NCI-H146 treated with DMSO at 0.1 percent for 48 hours (cell line): ENCODE results near the gene TIMP2.
"Not testable (repeated sequence)": the region's sequence is repeated elsewhere in the genome, so short reads cannot be mapped to it uniquely, and the experiment has no call there.

Experiments
- DNase-seq: peaks from one replicate; lab custom pipeline; 2025; ENCODE audit not compliant: unreplicated experiment; lab: John Stamatoyannopoulos, UW

The TIMP2 gene

DNA sequence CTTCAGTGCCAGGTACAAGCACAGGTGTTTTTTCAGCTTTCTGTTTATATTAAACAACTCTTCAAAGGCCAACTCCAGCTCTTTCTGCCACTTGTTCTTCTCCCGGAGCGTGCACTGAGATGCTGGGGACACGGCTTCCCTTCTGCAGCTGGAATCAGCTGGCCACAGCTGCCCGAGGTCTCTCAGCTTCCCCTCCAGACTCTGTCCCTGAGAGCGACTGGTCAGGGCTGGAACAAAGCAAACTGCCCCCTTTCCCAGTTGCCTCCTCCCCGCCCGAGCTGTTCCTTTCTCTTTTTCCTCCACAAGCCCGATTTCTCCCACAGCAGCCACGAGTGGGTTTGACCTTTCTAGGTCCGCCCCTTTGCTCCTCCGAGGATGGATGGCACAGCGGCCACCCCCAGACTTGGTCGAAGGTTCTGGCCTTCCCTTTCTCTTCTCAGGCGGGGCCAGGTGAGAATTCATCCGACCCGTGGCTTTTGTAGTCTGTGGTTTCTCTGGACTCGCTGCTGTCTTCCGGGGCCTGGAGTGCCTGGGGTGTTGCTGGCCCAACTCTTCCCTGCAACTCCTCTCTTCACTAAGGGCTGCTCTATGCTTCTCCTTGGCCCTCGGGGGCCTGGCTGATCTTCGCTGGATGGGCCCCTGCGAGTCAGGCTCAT lies 33.7 kb downstream of the TIMP2 start:
- DNase-seq = no peak

DNA sequence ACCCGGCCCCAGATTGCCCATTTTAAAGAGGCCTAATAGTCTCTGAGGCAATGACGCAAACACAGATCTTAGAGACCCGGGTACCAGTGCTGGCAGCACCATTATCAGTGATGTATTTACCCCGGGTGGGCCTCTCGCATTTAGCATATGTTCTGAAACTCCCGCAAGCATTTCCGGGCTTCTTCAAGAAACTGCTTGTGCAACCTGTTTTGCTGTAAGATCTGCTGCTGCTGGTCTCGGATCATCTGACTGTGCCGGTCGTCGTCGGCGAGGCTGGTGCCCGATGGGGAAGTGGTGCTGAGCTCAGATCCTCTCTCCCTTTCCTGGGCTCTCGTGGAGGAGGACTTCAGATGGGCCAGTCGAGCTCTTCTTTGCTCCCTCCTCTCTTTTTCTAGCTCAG lies 34.7 kb downstream of the TIMP2 start:
- DNase-seq = no peak

GRCh38 chr17:78890096-78890495 lies 35.1 kb downstream of the TIMP2 start:
- DNase-seq = not testable (repeated sequence)

GRCh38 chr17:78889531-78889930 lies 35.7 kb downstream of the TIMP2 start:
- DNase-seq = no peak

GRCh38 chr17:78888941-78889518 lies 36.2 kb downstream of the TIMP2 start:
- DNase-seq = no peak

GRCh38 chr17:78886954-78887353 lies 38.2 kb downstream of the TIMP2 start:
- no peak for DNase-seq

- no peak for DNase-seq
Measured at GRCh38 chr17:78885956-78886355, 39.2 kb downstream of the TIMP2 start.

DNA sequence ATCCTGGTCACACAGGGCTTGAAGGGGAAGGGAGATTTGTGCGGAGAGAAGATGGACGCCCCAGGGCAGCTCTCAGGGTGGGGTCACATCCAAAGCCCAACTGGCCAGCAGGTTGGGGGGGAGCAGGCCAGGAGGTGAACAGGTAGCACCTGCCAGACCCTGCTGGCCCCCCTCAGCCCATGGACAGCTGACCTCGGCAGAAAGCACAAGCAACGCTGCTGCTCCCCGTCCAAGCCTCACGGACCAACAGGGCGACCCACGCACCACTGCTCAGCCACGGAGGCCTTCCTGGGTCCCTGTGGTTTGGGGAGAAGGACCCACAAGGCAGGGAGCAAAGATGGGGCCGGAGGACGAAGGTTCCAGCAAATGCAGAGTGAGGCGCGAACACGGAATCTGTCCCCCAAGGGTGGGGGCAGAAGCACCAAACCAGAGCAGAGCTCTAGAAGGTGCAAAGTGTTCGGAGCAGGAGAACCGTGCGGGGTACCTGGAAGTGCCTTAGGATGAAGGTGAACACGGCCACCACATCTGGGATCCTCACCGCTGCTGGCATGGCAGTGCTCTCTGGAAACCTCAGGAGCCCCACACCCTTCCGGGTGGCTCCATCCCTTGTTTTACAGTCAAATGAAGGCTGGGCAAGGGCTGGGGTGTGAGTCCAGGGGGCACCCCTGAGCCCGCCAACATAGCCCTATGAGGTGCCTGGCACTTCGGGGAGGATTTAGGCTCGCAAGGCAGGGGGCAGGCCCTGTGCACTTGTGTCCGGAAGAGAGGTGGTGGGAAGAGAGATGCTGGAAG lies 40.1 kb downstream of the TIMP2 start:
- no peak for DNase-seq

DNA sequence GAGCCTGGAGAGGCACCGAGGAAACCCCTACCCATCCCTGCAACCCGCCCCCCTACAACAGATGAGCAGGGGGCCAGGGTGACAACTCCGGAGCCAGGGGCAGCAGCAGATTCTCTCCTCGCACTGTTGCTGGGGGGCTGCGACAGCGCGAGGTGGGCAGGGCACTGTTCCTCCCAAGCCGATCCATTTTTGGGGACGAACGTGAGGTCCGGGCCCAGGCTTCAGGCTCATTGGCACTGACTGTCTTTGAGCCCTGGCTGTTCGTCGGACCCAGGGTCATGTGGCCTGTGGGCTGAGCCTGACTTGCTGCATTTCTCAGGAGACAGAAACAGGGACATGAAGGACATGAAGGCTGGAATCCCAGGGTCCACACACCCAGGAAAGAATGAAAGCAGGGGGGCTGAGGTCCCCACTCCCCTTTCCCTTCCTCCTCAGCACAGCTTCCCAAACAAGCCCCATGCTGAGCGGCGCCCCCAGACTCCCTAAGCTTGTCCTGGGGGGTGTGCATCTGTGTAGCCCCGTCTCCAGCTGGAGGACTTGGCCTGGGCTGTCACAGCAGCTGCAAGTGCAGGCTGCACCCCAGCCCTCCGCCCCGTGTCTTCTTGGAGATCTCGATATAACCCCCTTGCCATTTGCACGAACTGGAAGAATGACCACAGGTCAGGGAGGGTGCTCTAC lies 40.9 kb downstream of the TIMP2 start:
- DNase-seq = no peak

DNA sequence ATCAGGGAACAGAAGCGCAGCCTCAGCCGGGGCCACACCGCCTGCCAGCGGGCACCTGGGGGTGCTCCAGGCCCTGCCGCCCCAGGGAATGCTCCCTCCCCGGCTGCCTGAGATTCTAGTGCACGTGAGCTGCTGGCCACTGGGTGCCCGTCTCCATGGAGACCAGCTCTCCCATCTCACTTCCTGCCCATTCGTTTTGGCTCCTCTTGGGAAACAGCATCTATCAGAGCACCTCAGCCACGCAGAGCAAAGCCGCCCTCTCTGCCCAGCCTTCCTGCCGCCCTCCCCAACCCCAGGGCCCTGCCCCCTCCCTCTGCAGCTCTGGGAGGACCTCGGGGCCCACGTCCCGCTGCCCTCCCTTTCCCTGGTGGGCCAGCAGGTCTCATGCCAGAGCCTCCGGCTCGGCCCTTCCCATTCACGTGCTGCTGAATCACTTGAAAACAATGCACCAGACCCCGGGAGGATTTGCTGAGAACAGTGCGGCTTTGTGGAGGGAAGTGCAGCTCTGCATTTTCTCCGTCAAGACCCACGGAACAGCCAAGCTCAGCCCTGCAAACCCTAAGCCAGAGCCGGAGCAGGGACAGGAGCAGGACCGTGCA lies 41.6 kb downstream of the TIMP2 start:
- DNase-seq = peak; percentile 66

- DNase-seq = no peak
Measured at GRCh38 chr17:78883089-78883532, 42.1 kb downstream of the TIMP2 start.

DNA sequence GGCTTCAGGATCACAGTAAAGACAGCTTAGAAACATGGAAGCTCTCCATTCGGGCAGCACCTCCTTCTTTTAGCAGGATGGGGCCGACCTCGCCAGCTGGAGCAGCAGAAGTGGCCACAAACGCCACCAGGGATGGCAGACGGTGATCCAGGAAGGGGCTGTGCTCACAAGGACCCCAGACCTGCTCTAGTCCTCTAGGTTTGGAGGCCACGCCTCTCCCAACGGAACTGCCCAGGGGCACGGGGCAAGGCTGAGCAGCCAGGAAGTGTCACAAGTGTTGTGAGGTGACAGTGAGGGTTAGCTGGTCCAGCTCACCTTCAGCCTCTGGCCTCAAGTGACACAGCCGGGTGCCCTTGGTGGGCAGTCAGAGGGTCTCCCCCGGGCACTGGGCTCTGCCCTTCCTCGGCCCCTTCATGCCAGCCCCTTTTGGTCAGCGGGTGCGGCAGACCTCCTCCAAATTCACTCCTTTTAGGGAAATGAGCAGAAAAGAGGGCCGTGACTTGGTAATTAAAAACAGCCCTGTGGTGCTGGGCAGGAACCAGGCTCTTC lies 42.6 kb downstream of the TIMP2 start:
- no peak for DNase-seq

GRCh38 chr17:78879635-78880186 lies 45.5 kb downstream of the TIMP2 start:
- DNase-seq = no peak

GRCh38 chr17:78878871-78879527 lies 46.2 kb downstream of the TIMP2 start:
- DNase-seq = no peak

DNA sequence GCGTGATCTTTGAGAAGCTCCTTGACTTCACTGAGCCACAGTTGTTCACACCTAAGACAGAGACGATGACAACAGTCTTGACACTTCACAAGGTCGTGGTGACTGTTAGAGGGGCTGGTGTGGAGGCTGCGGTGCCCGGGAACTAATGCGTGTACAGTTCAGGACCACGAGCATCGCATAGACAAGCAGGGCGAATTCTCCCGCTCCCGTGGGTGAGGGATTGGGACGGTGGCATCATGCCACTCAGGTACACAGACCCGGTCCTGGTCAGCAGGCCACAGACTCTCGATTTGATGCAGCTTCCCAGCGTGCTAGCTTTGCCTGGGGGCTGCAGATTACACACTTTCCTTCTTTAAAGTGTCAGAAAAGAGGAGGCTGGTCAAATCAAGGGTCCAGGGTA lies 46.9 kb downstream of the TIMP2 start:
- DNase-seq = no peak

DNA sequence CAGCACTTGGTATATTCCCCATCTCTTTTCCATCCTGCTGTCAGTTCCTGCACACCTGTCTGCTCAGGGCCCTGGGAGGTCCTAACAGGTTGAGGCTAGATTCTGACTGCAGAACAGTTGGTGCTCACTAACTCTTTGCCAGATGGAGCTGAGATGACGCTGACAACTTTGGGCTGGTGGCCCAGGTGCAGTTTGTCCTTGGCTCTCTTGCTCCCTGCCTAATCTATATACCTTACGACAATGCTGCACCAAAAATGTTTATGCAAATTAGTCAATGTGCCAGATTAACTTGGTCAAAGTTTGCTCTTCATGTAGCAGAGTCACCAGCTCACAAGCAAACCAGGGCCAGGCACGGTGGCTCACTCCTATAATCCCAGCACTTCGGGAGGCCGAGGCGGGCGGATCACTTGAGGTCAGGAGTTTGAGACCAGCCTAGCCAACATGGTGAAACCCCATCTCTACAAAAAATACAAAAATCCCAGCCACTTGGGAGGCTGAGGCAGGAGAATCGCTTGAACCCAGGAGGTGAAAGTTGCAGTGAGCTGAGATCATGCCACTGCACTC lies 48.2 kb downstream of the TIMP2 start:
- not testable (repeated sequence) for DNase-seq

DNA sequence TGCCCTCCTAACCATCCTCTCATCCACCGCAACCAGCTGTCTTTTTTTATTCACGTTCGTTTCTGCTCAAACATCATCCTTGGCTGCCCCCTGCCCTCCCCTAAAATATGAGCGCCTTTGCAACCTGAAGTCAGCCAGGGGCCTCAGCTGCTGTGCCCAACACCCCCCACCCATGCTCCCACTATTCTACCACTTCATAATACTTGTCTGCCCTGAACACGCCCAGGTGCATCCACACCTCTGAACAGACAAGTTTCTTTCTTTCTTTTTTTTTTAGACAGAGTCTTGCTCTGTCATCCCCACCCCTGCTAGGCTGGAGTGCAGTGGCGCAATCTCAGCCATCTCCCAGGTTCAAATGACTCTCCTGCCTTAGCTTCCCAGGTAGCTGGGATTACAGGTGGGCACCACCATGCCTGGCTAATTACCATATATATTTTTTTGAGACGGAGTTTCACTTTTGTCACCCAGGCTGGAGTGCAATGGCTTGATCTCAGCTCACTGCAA lies 49.0 kb downstream of the TIMP2 start:
- DNase-seq = no peak

- DNase-seq = no peak
Measured at GRCh38 chr17:78875363-78876093, 49.7 kb downstream of the TIMP2 start.
